GM19397 (cell line): ENCODE data around the gene SUN2.

Source experiments
- ATAC-seq: cut with Tn5 transposase; IDR thresholded peaks from one replicate; pipeline ENCODE4 v1.9.1; 2021; ENCODE audit warnings: mild to moderate bottlenecking, moderate library complexity; ENCODE audit not compliant: unreplicated experiment

The SUN2 gene

DNA sequence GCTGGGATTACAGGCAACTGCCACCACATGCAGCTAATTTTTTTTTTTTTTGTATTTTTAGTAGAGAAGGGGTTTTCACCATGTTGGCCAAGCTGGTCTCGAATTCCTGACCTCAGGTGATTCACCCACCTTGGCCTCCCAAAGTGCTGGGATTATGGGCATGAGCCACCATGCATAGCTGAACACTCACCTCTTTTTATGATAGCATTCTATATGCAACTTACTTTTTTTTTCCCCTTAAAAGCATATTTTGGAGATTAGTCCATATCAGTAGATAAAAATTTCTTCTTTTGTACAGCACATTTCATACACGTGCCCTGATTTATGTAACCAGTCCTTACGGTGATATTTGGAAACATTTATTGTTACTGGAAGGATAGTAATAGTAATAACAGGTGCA lies 35.4 kb downstream of the SUN2 start:
- ATAC-seq = no peak

DNA sequence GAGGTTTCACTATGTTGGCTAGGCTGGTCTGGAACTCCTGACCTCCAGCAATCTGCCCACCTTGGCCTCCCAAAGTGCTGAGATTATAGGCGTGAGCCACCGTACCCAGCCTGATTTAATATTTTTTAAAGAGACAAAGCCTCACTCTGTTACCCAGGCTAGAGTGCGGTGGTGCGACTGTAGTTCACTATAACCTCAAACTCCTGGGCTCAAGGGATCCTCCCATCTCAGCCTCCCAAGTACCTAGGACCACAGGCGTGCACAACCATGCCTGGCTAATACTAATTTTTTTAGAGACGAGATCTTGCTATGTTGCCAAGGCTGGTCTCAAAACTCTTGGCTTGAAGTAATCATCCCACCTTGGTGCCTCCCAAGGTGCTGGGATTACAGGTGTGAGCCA lies 36.6 kb downstream of the SUN2 start:
- ATAC-seq = no peak

DNA sequence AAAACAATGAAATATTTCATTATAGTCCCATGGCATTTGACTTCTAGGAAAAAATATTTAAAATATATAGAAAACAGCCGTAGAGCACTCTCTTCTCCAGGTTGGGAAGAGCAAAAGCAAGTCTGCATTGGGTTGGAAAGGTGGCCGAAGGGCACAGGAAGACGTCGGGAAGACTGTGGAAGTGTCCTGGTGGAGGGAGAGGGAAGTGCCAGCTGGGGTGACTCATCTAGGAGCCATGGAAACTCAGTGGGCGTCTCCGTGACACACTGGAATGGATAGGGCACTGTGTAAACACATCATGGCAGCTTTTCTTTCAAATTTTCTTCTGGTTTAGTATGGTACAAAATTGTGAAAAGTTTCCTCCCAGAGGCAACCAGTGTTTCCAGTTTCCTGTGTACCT lies 37.4 kb downstream of the SUN2 start:
- ATAC-seq = no peak

DNA sequence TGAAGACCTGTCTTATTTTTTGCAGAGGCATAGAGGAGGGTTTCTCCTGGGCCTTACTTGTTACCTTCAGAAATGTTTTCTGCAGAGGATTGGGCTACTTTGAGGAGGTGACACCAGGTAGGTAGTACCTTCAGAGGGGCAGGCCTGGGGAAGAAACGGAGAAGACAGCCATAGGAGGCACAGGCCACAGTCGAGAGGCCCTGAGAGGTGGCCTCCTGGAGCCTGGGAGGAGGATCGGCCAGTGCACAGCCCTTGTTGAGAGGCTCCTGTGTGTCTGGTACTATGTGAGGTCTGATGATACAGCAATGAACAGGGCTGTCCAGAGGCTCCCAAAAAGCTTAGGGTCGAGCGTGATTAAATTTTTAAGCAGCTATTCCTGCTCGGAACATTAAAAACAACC lies 38.6 kb downstream of the SUN2 start:
- ATAC-seq = no peak

DNA sequence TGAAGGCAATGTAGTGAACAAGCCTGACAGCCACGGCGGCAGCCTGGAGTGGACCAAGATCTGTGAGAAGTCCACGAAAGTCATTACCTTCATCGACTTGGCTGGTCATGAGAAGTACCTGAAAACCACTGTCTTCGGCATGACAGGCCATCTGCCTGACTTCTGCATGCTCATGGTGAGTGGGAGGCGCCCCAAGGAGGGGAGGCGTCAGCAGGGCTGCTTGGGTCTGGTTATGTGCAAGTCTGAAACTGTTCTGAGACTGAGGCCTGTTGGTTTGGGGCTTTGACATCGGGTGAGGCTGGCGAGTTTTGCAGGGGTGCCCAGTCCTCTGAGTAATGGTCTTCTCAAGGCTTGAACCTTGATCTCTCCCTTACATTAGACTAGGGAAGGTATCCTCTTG lies 39.0 kb downstream of the SUN2 start:
- no peak for ATAC-seq

DNA sequence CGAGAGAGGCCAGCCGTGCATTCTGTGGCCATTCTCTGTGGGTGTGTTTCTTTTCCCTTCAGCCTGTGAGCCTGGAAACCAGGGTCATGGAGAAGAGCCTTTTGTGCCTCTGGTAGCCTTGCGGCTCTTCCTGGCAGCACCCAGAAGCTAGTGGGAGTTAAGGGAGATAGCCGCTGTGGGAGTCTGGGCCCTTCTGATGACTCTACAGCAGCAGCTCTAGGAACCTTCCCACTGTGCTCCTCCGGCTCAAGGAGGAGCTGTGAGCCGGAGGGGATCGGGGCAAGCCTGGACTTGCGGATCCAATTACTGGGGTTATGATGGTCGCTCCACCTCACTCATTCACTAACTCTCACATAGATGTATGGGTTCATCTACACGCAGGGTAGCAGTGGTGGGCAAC lies 39.5 kb downstream of the SUN2 start:
- no peak for ATAC-seq

DNA sequence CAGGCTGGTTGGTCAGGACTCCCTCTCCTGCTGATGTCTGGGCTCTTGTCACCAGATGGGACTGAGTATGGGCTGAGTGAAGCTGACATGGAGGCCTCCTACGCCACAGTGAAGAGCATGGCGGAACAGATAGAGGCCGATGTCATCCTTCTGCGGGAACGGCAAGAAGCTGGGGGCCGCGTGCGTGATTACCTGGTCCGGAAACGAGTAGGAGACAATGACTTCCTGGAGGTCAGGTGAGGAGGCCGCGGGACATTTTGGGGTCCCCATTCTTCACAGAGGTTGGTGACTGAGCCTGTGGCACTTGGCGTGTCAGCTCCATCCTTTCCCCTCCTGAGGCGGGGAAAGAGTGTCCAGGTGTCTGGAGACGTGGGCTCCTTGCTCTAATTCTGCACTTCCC lies 39.9 kb downstream of the SUN2 start:
- ATAC-seq = no peak

DNA sequence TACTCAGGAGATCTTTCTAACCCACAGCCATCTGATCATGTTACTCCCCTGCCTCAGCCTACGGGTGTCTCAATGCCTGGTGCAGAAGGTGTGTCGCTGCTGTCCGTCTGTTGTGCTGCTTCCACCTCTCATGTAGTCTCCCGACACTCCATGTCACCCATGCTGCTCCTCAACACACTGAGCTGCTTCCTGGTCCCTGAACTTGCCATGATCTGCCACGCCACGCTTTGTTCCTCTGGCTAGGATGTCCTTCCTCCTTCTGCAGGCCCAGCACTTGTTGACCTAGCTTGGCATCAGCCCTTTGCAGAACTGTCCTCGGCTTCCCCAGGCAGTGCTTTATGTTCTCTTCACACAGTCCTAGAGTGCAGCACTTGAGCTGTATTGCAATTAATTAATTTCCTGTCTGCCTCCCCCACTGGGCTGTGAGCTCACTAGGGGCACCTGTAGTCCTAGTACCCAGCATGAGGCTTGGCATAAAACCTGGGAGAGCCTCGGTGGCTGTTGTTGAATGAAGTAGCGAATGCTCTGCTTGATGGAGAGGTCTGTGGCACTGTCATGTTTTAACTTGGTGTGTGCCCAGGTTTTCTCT lies 40.5 kb downstream of the SUN2 start:
- ATAC-seq = no peak

DNA sequence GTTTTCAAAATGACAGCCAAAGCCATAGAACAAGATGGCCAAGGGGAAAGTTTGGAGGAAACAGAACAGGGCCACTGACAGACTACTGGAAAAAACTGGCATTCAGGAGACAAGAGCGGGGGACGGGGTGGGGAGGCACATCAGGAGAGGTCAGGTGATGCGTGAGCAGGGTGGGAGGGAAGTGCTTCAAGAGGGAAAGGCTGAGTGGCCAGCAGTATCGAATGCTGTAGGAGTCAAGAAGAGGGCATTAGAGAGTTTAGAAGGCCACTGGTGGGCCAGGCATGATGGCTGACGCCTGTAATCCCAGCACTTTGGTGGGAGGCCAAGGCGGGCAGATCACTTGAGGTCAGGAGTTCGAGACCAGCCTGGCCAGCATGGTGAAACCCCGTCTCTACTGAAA lies 41.9 kb downstream of the SUN2 start:
- no peak for ATAC-seq

DNA sequence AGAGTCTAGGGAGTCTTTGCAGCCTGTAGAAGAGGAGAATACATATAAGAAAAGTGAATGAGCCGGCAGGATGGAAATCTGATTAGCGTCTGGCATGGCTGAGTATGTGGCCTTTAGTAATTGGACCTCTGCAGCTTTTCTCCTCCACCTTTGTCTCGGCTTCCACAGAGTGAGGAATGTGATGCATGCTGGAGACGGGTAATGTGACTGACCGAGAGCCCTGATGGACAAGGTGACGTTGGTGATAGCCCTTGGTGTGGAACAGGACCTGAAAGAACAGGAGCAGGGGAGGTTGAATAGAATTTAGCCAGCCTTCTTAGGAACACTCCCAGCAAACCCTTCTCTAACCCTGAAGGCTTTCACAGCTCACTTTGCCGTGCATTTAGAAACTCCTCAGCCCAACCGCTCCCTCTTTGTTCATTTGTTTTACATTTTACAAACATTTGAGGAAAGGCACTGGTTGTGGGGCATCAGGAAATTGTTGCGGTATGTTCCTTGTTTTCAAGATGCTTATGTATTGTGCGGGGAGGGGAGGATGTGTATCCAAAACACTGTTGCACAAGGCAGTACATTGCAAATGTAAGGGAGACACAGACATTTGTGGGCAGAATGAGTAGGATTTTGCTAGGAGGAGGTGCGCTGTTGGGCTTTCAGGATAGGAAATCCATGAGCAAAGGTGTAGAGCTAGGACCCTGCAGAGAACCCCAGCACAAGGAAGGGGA lies 43.2 kb downstream of the SUN2 start:
- ATAC-seq = no peak

DNA sequence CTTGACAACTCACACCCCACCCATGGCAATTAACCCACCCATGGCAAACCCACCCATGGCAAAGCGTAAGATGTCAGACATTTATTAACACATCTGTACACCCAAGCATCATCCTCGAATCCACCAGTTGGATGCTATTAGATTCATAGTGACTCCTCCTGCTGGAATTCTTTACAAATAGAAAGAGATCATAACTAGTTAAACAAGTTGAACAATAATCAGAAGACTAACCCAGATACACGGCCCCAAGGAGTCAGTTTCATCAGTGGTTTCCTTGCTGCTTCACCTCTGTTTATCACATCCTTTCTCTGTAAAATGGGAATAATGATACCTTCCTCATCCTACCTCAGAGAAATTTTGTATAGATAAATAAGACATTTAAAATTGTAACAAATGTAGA lies 44.9 kb downstream of the SUN2 start:
- no peak for ATAC-seq

DNA sequence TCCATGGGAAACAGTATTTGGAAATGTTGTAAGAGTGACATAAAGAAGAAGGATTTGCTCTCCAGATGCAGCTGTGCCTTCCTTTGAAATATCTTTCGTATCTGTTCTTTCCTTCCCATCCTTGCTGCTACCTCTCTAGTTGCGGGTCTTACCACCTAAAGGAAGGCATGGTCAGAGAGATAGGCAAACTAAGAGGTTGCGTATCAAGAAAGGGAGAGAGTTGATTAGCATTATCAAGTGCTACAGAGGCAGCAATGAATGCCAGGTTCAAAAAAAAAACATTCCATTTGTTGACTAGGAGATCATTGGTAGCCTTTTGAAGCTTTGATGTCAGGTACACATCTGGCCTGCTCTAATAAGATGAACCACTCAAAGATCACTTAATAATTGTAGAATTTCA lies 45.4 kb downstream of the SUN2 start:
- no peak for ATAC-seq

DNA sequence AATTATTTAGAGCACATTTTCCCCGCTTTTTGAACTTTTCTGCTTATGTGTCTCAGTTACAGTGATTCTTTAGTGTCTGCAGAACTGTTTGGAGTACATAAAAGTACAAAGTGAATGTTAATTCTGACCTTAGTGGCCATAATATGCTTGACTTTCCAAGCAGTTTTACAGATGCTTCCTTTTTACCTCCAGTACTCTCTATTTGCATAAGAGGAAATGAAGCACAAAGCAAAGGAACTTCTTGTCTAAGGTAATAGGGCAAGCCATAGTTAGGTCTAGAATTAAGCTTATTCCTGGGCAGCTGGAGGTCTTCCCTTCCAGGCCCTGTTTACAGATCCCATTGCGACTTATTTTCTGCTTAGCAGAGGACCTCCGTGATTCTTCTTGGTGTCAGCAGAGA lies 46.5 kb downstream of the SUN2 start:
- no peak for ATAC-seq

DNA sequence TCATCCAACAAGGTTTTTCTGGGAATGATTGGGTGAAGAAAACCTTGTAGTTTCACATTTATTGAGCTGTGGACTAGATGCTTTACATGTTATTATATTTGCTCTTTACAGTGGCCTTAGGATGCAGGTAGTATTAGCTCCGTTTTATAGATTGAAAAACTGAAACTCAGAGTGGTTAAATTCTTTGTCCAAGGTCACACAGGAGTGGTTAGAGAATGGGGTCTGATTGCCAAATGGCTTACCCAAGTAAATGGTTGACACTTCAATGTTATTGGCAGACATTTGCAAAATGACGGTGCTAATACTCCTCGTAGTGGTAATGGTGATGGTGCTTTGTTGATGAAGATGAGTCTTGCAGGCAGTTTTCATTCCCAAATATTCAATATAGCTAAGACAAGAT lies 47.8 kb downstream of the SUN2 start:
- no peak for ATAC-seq

DNA sequence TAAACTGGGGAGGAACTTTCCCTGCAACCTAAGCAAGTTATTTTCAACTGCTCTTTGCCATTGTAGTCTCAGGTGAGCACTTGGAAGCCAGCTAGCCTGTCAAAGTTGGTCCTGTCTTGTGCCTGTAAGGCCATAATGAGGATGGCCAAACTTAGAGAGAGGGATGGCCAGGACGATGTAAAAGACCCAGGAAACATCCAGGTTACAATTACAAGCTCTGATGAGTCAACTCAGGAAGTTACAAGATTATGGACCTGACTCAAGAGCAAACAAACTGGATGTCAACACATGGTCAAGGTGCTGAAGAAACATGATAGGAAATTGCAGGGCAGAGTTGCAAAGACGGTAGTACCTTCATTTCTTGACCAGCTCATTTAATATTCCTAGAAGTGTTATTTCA lies 48.5 kb downstream of the SUN2 start:
- ATAC-seq = no peak

DNA sequence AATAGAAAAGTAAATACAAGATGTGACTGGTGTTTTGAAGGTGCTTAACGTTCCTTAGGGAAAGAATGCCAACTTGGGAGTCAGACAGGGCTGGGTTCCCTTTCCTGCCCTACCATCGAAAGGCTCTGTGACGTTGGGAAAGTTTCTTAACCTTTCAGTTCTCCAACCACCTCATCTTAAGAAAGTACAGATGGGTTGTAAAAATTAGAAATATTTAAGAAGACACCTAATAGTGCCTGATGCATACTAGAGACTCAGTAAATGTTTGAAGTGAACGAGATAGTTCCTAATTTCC lies 49.0 kb downstream of the SUN2 start:
- no peak for ATAC-seq

DNA sequence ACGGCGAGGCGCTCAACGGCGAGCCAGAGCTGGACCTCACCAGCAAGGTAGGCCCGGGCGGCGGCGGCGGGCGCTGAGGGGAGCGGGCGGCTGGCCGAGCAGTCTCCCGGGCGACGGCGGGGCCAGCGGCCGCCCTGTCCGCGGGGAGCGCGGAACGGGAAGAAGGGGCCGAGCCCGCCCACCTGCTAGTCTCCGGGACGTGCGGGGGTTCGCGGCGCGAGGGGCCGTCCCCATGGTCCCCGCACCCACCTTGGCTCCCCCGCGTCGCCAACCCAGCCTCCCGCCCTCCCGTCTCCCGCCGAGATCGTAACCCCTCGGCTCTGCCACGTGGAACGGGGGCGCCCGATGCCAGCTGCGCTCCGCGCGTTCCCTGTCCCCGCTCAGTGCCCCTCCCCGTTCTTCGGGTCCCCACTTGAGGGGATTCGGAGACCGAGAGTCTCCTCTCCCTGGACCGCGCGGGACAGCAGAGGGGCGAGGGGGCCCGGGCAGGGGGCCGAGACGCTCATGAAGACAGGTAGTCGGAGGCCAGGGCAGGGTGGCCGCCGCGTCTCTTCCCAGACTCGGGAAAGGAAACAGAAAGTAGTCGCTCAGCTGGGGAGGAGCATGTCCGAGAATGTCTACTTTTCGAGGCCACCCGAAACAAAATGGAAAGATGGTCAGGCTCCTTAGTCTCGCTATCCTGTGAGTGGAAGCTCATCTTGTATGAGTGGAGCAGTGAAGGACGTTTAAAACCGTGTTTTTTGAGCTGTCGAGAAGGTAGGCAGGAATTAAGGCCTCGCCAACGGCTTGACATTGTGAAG lies 49.5 kb downstream of the SUN2 start:
- ATAC-seq = peak; percentile 5

DNA sequence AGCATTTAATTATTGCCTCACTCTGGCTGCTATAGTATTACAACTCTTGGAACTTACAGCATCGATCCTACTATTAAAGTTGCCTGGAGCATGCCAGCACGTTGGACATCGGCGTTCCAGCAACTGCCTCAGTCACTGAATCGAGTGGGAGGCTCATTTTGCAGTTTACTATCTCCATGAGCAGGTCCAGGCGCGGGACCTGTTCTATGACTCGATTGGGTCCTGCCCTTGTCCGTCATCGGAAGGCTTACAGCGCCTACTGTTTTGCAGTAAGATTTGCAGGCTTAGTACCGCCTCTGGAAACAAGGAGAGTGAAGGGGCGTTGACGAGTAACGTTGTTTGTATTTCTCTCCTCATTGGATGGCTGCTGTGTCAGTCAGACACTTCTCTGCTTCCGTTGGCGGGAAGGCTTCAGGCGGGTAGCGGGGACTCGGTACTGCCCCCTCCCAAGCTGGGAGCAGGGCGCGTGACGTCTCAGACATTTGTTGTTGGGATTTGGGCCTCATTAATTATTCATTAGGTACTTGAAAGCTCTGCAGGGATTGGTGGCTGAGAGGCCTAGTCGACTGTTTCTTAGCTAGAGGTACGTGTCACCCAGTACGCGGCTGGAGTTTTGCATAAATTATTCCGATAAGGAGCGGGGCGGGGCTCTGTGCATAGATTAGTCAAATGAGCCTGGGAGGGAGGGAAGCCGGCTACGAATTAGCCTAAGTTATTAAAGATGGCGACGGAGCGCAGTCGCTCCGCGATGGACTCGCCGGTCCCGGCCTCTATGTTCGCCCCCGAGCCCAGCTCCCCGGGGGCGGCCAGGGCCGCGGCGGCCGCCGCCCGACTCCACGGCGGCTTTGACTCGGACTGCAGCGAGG lies 50.3 kb downstream of the SUN2 start, which contains the start of gene GTPBP1:
GTPBP1 (plus strand) TSS at position 710 of the 866 bp plus-strand sequence; CDS start at position 722, 12 bp downstream.
- peak; percentile 67 for ATAC-seq

DNA sequence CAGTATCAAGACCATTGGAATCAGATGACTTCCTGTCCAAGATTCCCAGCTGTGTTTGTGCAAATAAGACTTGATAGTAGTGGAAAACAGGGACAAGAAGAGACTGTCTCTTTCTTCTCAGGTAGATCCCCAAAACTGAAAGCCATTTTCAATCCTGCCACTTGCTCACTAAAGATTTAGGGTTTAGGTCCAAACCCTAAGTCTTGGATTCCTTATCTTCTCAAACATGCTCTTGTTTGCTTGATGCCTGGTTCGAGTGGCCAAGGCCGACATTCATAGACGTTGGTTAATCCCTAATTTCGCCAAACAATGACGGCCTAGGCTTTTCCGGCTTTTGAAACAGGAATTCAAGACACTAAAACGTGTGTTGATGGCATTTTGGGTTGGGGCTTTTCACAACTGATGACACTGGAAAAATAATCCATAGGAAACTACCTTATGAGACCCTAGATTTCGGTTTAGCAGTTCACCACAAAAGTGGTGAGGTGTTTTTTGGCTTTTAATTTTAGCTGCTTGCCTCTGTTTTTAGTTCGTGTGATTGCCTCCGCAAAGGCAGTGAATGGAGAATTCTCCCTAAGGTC lies 51.1 kb downstream of the SUN2 start:
- ATAC-seq = no peak

DNA sequence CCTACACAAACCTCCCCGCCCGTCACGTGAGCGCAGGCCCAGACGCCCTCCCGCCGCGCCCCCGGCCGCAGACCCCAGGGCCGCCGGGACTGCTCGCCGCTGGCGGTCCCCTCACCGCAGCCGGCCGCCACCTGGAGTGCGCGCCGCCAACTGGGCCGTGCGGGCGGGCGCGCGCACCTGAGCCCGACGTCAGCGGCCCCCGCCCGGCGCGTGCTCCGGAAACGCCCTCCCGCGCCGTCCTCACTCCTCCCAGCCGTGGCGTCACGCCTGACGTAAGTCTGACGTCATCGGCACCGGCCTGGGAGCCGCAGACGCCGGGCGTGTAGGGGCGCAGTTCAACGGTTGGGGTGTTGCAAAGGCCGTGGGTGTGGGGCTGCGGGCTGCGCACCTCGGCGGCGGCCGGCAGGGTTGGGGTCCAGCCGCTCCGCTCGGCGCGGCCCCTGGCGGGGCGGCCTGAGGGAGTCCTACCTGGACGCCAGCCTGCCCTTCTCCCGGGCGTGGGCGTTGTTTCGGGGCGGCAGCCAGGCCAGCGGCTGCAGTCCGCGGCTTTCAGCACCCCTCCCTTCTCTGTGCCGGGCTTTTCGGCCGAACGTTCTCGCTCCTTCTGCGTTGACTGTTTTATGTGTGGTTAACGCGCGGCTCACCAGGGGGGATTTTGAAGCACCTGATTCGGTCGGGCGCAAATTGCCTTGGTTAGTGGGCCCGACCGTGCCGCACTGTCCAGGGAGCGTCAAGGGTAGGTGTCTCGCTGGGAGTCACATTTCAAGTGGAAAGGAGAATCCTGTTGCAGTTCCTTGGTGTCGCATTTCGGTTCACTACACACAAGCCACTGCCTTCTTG lies 54.8 kb downstream of the SUN2 start, which contains the start of gene JOSD1:
JOSD1 (minus strand) TSS at position 155 of the 840 bp plus-strand sequence. CDS start 956 bp downstream, outside the sequence.
- peak; percentile 55 for ATAC-seq
